Testis (tissue), 3 donors: ENCODE measurements around the gene IARS2. TPM values are rescaled to one million over a fixed set of nuclear protein-coding genes. Genes with fewer than 3 reads are reported as not detected.
"Not testable (repeated sequence)": the region's sequence is repeated elsewhere in the genome, so short reads cannot be mapped to it uniquely, and the experiment has no call there.

Source experiments
- DNase-seq: peaks from one replicate; pipeline ENCODE4 v3.0.0-alpha.2; 2019
- H3K27ac ChIP-seq, 2 donors: fragments of 200-600 bp; sonication (generic); one replicate each; pipeline ENCODE4 v1.5.1; 2019
- H3K27me3 ChIP-seq: fragments of 200-600 bp; sonication (generic); one replicate; pipeline ENCODE4 v1.5.1; 2019
- H3K36me3 ChIP-seq: fragments of 200-600 bp; sonication (generic); one replicate; pipeline ENCODE4 v1.5.1; 2017; ENCODE audit warnings: low read depth; ENCODE audit errors: missing control alignments
- H3K4me1 ChIP-seq: fragments of 200-600 bp; sonication (generic); one replicate; pipeline ENCODE4 v1.5.1; 2019
- H3K4me3 ChIP-seq, 2 donors: fragments of 200-600 bp; sonication (generic); one replicate each; pipeline ENCODE4 v1.5.1; 2017 to 2019
- H3K9me3 ChIP-seq: fragments of 200-600 bp; sonication (generic); one replicate; pipeline ENCODE4 v1.5.1; 2017
- POLR2A ChIP-seq: fragments of 450-650 bp; IDR thresholded peaks from one replicate; pipeline ENCODE4 v1.6.1; 2017; ENCODE audit warnings: antibody characterized with exemption, mild to moderate bottlenecking, moderate library complexity
- WGBS, 2 donors: methylation state at CpG; one replicate each; pipeline ENCODE4 v1.1.5; 2018; 5-methylcytosine and 5-hydroxymethylcytosine counted together
- intact Hi-C: fragments of 100-400 bp; cut with DNase I; formaldehyde crosslinking; loops from one replicate; pipeline ENCODE4 v1.15.1; 2023; ENCODE audit warnings: low total_unique reads
- polyA plus RNA-seq: library from polyadenylated mRNA; stranded (reverse); fragments of 350-450 nt; fragmentation: Illumina TruSeq; extraction: RNeasy Lipid Tissue Mini Kit (QIAGEN cat#74804); gene quantifications from one replicate; pipeline ENCODE4 v1.2.3, GENCODE V29; 2014; ENCODE audit warnings: low read depth, low replicate concordance; ENCODE audit not compliant: insufficient read depth
- total RNA-seq, 2 donors: library from RNA; depleted of rRNA; stranded (reverse); fragments of >200 nt; gene quantifications; one replicate each; pipeline ENCODE4 v1.2.3, GENCODE V29; 2016
- TF ChIP-seq, protein P1 (sequence below), 3 experiments: fragments of 450-650 bp in 2 of 3; fragments of 200-600 bp in 1 of 3; sonication (generic) in 1 of 3; IDR thresholded peaks; one replicate each; pipeline ENCODE4 v1.5.1; 2016 to 2019; ENCODE audit warnings: antibody characterized with exemption in 3 of 3, mild to moderate bottlenecking in 2 of 3, moderate library complexity in 1 of 3

The IARS2 gene
- total and polyA plus RNA-seq, 3 donors from 2014 or later: 57.6 to 62.9 (median 62.0) TPM

DNA sequence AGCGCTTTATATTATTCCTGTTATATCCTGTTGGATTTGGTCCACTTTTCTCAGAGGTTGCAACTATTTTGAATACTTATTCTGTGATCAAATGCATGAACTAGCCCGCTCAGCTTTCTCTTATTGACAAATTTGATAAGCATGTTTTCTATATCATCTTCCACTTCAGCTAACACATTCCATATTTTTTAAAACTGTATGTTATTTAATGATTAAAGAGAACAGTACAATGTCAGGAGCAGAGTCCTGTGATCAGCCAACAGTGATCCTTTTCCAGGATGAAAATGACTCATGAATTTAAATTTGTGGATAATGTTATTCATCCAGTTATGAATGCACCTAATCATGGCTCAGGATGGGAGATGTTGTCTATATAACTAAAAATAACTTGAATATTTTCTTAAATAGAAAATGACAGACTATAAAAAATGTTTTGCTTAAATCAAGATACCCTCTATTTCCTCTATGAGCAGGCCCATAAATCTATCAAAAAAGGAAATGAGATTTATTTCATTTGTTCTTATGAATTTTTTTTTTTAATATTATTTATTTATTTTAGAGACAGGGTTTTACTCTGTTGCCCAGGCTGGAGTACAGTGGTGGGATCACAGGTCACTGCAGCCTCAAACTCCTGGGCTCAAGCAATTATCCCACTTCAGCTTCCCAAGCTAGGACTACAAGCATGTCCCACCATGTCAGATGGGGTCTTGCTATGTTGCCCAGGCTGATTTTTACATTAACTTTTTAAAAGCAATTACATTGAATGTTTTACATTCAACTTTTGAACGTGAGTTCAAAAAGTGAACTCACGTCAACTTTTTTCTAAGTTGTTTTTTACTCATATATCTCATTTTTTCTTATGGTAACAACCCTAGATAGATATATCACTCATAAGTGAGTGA is 16.8 kb upstream of the IARS2 start:
- no peaks in the 10 kb centered on the region for H3K4me1 ChIP-seq
- WGBS, 2 donors: 93% methylated on average over 4 of the region's 4 CpGs
- DNase-seq: no peak
- intact Hi-C loops: no loop called here
- TF ChIP-seq POLR2A: no peak
- TF ChIP-seq, protein P1, sequence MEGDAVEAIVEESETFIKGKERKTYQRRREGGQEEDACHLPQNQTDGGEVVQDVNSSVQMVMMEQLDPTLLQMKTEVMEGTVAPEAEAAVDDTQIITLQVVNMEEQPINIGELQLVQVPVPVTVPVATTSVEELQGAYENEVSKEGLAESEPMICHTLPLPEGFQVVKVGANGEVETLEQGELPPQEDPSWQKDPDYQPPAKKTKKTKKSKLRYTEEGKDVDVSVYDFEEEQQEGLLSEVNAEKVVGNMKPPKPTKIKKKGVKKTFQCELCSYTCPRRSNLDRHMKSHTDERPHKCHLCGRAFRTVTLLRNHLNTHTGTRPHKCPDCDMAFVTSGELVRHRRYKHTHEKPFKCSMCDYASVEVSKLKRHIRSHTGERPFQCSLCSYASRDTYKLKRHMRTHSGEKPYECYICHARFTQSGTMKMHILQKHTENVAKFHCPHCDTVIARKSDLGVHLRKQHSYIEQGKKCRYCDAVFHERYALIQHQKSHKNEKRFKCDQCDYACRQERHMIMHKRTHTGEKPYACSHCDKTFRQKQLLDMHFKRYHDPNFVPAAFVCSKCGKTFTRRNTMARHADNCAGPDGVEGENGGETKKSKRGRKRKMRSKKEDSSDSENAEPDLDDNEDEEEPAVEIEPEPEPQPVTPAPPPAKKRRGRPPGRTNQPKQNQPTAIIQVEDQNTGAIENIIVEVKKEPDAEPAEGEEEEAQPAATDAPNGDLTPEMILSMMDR (IDR thresholded peaks at IDR 0.05): no peak
- no peak overlapping the region for H3K27ac ChIP-seq
- H3K4me3 ChIP-seq: no peak overlapping the region
- no peaks in the 10 kb centered on the region for H3K9me3 ChIP-seq
- no peaks in the 10 kb centered on the region for H3K27me3 ChIP-seq
- H3K36me3 ChIP-seq: no peaks in the 10 kb centered on the region

DNA sequence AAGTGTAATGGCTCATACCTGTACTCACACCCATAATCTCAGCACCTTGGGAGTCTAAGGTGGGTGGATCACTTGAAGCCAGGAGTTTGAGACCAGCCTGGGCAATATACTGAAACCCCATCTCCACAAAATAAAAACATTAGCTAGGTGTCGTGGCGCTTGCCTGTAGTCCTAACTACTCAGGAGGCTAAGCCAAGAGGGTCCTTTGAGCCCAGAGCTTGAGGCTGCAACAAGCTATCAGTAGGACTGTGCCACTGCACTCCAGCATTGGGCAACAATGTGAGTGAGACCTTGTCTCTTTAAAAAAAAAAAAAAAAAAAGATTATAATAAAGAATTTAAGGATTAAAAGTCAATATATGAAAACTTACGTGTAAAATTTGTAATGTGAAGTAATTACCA is 16.0 kb upstream of the IARS2 start:
- WGBS, 2 donors: 96 to 98% methylated on average over 3 of the region's 3 CpGs
- no peak overlapping the region for H3K27ac ChIP-seq
- no peaks in the 10 kb centered on the region for H3K4me1 ChIP-seq
- H3K4me3 ChIP-seq: no peak overlapping the region
- no peaks in the 10 kb centered on the region for H3K36me3 ChIP-seq
- TF ChIP-seq POLR2A: no peak
- TF ChIP-seq, protein P1 (IDR thresholded peaks at IDR 0.05): no peak
- no peak for DNase-seq
- H3K27me3 ChIP-seq: no peaks in the 10 kb centered on the region
- no peaks in the 10 kb centered on the region for H3K9me3 ChIP-seq
- intact Hi-C loops: no loop called here

DNA sequence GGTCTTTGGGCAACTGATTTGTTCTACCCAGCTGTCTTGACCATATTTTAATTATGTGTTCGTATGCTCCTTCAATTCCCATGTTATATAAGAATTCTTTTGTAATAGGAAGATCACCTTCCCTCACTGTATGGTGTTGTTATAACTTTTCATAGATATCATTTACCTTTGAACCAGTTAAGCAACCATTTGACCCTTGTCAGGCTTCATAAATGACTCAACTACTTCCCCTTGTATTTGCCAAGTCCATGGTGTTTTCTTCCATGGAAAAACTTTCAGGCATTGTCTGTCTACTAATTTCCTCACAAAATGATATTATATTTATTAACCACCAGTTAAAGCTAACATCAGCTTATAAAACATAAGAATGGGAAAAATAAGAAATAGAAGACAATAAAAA is 9.5 kb upstream of the IARS2 start:
- Histone ChIP-seq H3K9me3 (no peaks in the 10 kb centered on the region), H3K27ac (no peak overlapping the region), H3K27me3 (no peaks in the 10 kb centered on the region), H3K4me1 (no peaks in the 10 kb centered on the region), H3K36me3 (no peaks in the 10 kb centered on the region), H3K4me3 (no peak overlapping the region)
- DNase-seq: no peak
- intact Hi-C loops: no loop called here
- 95 to 100% methylated on average over 1 of the region's 1 CpG for WGBS, 2 donors
- TF ChIP-seq POLR2A: no peak
- TF ChIP-seq, protein P1 (IDR thresholded peaks at IDR 0.05): no peak

DNA sequence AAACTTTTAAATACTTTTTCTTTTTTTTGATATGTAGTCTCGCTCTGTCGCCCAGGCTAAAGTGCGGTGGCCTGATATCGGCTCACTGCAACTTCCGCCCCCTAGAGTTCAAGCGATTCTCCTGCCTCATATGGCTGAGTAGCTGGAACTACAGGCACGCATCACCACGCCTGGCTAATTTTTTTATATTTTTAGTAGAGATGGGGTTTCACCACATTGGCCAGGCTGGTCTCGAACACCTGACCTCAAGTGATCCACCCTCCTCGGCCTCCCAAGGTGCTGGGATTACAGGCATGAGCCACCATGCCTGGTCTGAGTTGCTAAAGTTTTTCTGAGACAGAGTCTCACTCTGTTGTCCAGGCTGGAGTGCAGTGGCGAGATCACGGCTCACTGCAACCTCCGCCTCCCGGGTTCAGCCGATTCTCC is 7.7 kb upstream of the IARS2 start:
- 90 to 94% methylated on average over 15 of the region's 15 CpGs for WGBS, 2 donors
- H3K36me3 ChIP-seq, H3K4me1 ChIP-seq, H3K9me3 ChIP-seq, H3K27me3 ChIP-seq, intact Hi-C loops, H3K4me3 ChIP-seq, DNase-seq, H3K27ac ChIP-seq: not testable (repeated sequence)

DNA sequence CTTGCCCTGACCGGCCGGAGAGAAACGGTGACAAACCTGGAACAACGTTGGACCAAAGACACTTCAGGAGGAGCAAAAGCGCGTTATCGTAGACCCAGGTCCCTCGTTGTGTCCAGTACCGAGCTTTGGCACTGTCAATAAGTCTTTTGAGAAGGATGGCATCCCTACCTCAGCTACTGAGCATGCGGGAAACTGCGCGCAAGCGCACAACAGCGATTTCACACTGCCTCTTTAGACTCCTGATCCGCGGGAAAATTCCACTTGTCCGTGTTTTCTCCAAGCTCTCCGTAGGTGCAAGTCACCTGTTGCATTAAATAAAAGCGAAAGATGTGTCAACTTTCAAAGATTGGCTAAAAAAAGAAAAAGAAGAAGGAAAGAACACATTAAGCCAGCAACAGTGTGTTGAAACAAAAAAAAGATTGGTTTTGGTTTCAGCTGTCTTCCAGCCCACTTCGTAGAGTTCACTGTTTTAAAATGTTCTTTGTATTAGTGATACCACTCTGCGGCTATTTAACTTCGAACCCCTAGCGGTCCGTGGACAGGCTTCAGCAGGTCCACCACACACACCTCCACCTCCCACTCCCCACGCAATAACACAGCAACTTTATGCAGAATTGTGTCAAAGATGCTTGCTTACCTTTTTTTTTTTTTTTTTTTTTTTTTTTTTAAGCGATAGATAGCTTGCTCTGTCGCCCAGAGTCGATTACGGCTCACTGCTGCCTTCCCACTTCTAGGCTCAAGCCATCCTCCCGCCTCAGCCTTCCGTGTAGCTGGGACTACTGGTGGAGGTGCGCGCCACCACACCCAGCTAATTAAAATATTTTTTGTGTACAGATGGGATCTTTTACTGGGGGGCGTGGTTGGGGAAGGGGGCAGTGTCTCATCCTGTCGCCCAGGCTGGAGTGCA is 4.0 kb upstream of the IARS2 start, which contains the start of gene BPNT1:
Gene BPNT1 (minus strand): TSS at position 139 of the 907 bp plus-strand sequence. CDS start 9,942 bp downstream, outside the sequence.
- Histone ChIP-seq H3K4me1 (peaks cover 4% of the 10 kb centered on the region), H3K36me3 (no peaks in the 10 kb centered on the region), H3K9me3 (no peaks in the 10 kb centered on the region), H3K27me3 (no peaks in the 10 kb centered on the region), H3K4me3 (peak within 1 kb of the TSS; percentile 58 to 67), H3K27ac (peak within 1 kb of the TSS in 1 of 2 donors; percentile 63)
- TF ChIP-seq, protein P1 (IDR thresholded peaks at IDR 0.05): peak in 1 of 3 experiments; percentile 17
- TF ChIP-seq POLR2A: no peak
- peak; percentile 97 for DNase-seq
- intact Hi-C loops: no loop called here
- WGBS, 2 donors: 3 to 6% methylated on average over 35 of the region's 35 CpGs
